Measurements from ENCODE around the gene SPACA5. TPM values are rescaled to one million over a fixed set of nuclear protein-coding genes. Genes with fewer than 3 reads are reported as not detected.
"Not testable (repeated sequence)": the region's sequence is repeated elsewhere in the genome, so short reads cannot be mapped to it uniquely, and the experiment has no call there.

The SPACA5 gene
- total RNA-seq, 2 experiments from 2014 or later = not detected

DNA sequence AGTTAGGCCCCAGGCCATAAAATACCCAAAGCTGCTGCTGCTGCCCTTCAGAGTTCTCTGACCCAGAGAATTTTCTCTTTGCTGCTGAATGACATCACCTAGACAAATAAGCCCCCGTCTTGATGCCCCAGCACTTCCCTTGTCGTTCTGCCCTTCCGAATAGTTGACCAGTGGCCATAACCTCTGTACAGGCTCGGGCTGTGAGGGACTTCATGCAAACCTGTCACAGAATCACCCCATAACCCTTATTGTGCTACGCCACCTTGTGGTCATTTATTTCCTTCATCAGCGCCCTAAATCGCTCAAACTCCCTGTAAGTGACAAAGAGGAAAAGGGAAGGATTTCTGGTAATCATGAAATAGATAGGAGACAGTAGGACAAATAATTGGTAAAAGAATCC is 18.8 kb downstream of the SPACA5 start:
- TF ChIP-seq, protein P1, sequence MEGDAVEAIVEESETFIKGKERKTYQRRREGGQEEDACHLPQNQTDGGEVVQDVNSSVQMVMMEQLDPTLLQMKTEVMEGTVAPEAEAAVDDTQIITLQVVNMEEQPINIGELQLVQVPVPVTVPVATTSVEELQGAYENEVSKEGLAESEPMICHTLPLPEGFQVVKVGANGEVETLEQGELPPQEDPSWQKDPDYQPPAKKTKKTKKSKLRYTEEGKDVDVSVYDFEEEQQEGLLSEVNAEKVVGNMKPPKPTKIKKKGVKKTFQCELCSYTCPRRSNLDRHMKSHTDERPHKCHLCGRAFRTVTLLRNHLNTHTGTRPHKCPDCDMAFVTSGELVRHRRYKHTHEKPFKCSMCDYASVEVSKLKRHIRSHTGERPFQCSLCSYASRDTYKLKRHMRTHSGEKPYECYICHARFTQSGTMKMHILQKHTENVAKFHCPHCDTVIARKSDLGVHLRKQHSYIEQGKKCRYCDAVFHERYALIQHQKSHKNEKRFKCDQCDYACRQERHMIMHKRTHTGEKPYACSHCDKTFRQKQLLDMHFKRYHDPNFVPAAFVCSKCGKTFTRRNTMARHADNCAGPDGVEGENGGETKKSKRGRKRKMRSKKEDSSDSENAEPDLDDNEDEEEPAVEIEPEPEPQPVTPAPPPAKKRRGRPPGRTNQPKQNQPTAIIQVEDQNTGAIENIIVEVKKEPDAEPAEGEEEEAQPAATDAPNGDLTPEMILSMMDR (IDR thresholded peaks at IDR 0.05) = peak; percentile 44
- peaks cover 16% of the 10 kb centered on the region for H3K4me1 Mint-ChIP-seq (ENCODE audit: low read depth)
- ChIA-PET POLR2A (no interaction called here), CTCF (interaction anchor here (0.8 to 3.7 kb wide), 5 partner anchors 44 to 193 kb away, joined by 3 to 27 read pairs (median 11); partner anchors contain the start of gene ZNF81)
- no peaks in the 10 kb centered on the region for H3K36me3 Mint-ChIP-seq (ENCODE audit: low read depth)
- ATAC-seq (peak; percentile 37), DNase-seq (peak; percentile 51)
- peaks cover 2% of the 10 kb centered on the region for H3K9me3 Mint-ChIP-seq
- H3K27ac Mint-ChIP-seq = peak overlapping the region; percentile 60
- H3K4me3 Mint-ChIP-seq = no peak overlapping the region
- intact Hi-C loops (cut with micrococcal nuclease) = no loop called here
- no peaks in the 10 kb centered on the region for H3K27me3 Mint-ChIP-seq

DNA sequence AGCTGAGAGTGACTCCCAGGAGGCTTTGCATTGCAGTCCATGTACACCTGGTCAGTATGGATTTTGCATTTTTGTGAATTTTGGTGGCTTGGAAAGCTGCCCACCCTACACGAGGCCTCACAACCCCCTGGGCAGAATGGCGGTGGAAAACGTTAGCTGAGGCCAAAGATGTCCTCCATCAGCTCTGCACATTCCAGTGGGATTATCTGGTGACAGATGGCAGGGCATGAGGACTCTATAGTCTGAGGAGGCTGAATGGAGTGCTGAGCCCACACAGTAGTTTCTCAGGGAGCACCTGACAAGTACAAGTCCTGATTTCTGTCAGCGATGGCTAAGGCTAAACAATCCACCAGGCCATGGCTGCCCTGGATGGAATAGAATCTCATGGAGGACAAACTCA is 20.8 kb downstream of the SPACA5 start:
- peaks cover 11% of the 10 kb centered on the region for H3K4me1 Mint-ChIP-seq (ENCODE audit: low read depth)
- H3K9me3 Mint-ChIP-seq; H3K36me3 Mint-ChIP-seq (ENCODE audit: low read depth); H3K4me3 Mint-ChIP-seq; ATAC-seq; H3K27ac Mint-ChIP-seq; DNase-seq; H3K27me3 Mint-ChIP-seq; POLR2A ChIA-PET: not testable (repeated sequence)
- CTCF ChIA-PET = interaction anchor here (0.6 to 3.7 kb wide), 16 partner anchors 16 to 361 kb away, joined by 3 to 27 read pairs (median 4); partner anchors contain the start of gene ZNF81
- intact Hi-C loops (cut with micrococcal nuclease) = loop anchor here (2.0 kb wide), 1 partner anchor 195 kb away; no protein-coding TSS in a partner anchor

DNA sequence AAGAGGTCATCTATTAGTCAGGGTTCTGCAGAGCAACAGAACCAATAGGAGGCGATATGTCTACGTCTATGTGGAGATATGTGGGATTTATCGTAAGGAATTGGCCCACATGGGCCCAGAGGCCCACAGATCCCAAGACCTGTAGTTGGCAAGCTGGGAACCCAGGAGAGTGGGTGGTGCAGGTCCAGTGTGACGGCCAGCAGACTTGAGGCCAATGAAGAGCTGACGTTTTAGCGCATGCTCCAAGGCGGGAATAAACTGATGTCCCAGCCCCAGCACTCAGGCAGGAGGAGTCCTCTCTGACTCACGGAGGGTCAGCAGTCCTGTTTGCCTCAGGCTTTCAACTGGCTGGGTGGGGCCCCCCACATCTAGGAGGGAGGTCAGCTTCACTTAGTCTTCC is 21.3 kb downstream of the SPACA5 start:
- H3K36me3 Mint-ChIP-seq (ENCODE audit: low read depth) = no peaks in the 10 kb centered on the region
- no peak overlapping the region for H3K4me3 Mint-ChIP-seq
- TF ChIP-seq, protein P1 (IDR thresholded peaks at IDR 0.05) = no peak
- no peak overlapping the region for H3K27ac Mint-ChIP-seq
- ChIA-PET POLR2A (no interaction called here), CTCF (interaction anchor here (1.0 to 3.7 kb wide), 7 partner anchors 42 to 198 kb away, joined by 3 to 27 read pairs (median 6); no protein-coding TSS in a partner anchor)
- DNase-seq (no peak), ATAC-seq (no peak)
- H3K9me3 Mint-ChIP-seq = no peaks in the 10 kb centered on the region
- H3K27me3 Mint-ChIP-seq = no peaks in the 10 kb centered on the region
- intact Hi-C loops (cut with micrococcal nuclease) = no loop called here
- H3K4me1 Mint-ChIP-seq (ENCODE audit: low read depth) = peaks cover 8% of the 10 kb centered on the region

GRCh38 chrX:48030237-48030636 is 23.4 kb downstream of the SPACA5 start:
- Mint-ChIP-seq H3K4me1 (ENCODE audit: low read depth) (peaks cover 4% of the 10 kb centered on the region), H3K9me3 (no peaks in the 10 kb centered on the region), H3K36me3 (ENCODE audit: low read depth) (no peaks in the 10 kb centered on the region), H3K4me3 (no peak overlapping the region), H3K27me3 (no peaks in the 10 kb centered on the region), H3K27ac (no peak overlapping the region)
- ATAC-seq (no peak), DNase-seq (no peak)
- ChIA-PET CTCF (no interaction called here), POLR2A (no interaction called here)
- TF ChIP-seq, protein P1 (IDR thresholded peaks at IDR 0.05) = no peak
- intact Hi-C loops (cut with micrococcal nuclease) = no loop called here

DNA sequence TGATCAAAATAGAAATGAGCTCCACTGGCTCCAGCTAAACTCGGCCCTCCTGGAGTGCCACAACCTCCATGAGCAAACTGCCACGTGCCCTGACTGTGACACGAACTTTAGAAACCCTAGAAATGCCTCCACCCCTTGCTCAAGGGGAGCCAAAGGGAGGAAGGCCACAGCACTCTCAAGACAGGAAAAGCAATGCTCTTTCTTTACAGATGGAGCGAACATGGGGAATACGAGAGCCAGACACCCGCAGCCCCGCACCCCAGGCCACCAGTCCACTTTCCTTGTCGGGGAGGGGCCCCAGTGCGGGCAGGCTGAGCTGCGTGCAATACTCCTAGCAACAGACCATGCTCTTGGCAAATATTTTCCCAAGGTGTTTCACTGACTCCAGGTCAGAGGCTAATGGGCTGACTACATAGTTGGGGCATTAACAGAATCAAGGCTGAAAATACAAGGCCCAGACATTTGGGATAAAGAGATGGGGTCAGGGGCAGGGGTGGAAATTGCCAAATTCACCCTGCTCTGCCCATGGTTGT is 23.9 kb downstream of the SPACA5 start:
- intact Hi-C loops (cut with micrococcal nuclease); H3K4me3 Mint-ChIP-seq; H3K9me3 Mint-ChIP-seq; H3K27ac Mint-ChIP-seq; CTCF ChIA-PET; H3K36me3 Mint-ChIP-seq (ENCODE audit: low read depth); H3K4me1 Mint-ChIP-seq (ENCODE audit: low read depth); DNase-seq; ATAC-seq; H3K27me3 Mint-ChIP-seq; POLR2A ChIA-PET: not testable (repeated sequence)

DNA sequence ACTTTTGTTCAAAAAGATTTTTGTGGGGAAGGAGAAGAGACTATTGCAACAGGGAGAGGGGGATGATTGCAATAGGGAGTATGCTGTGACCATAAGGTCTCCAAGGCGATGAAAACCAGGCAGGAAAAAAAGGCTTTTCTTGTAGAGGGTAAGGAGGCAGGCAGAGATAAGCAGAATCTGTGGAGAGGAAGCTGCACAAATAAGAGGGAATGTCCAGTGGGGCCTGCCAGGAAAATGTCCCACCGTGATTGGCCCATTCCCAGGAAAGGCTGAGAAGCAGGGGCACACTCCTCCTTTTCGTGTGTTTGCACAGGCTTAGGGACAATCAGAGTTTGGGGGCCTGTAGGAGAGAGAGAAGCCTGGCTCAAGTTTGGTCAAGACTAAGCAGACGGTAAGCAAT is 29.1 kb downstream of the SPACA5 start:
- ChIA-PET CTCF (no interaction called here), POLR2A (no interaction called here)
- no peak overlapping the region for H3K4me3 Mint-ChIP-seq
- H3K27me3 Mint-ChIP-seq = no peaks in the 10 kb centered on the region
- TF ChIP-seq, protein P1 (IDR thresholded peaks at IDR 0.05) = no peak
- no peaks in the 10 kb centered on the region for H3K36me3 Mint-ChIP-seq (ENCODE audit: low read depth)
- H3K27ac Mint-ChIP-seq = no peak overlapping the region
- no peak for DNase-seq
- H3K4me1 Mint-ChIP-seq (ENCODE audit: low read depth) = no peaks in the 10 kb centered on the region
- intact Hi-C loops (cut with micrococcal nuclease) = no loop called here
- no peak for ATAC-seq
- no peaks in the 10 kb centered on the region for H3K9me3 Mint-ChIP-seq
